ENCODE results near the gene KCNJ1. TPM values are rescaled to one million over a fixed set of nuclear protein-coding genes. Genes with fewer than 3 reads are reported as not detected.

Gene KCNJ1
- total RNA-seq, 2 experiments from 2014 or later = 0.06 to 0.11 TPM

- POLR2A ChIA-PET = interaction anchor here (0.7 kb wide), 1 partner anchor 665 kb away, joined by 3 read pairs; no protein-coding TSS in a partner anchor
- Histone ChIP-seq H3K79me2 (ENCODE audit: insufficient read depth, low read depth, low read length) (no peaks in the 10 kb centered on the region), H3K4me1 (ENCODE audit: insufficient read depth, low read length, poor library complexity, severe bottlenecking) (no peaks in the 10 kb centered on the region), H3K27ac (ENCODE audit: low read depth, low read length, poor library complexity, severe bottlenecking) (no peak overlapping the region), H3K4me3 (ENCODE audit: low read depth, low read length, poor library complexity, severe bottlenecking) (no peak overlapping the region), H2AFZ (ENCODE audit: low read length) (no peak overlapping the region), H3K4me2 (ENCODE audit: low read length) (no peak overlapping the region), H3K36me3 (ENCODE audit: insufficient read depth, low read length) (no peaks in the 10 kb centered on the region), H3K9me3 (ENCODE audit: low read length) (no peaks in the 10 kb centered on the region), H3K9me2 (ENCODE audit: insufficient read depth, low read length) (no peaks in the 10 kb centered on the region), H4K20me1 (ENCODE audit: insufficient read depth, low read length) (no peaks in the 10 kb centered on the region)
- TF ChIP-seq CTCF (conservative IDR thresholded peaks at IDR 0.05; ENCODE audit: low read length) = no peak
- TF ChIP-seq EZH2phosphoT487 (IDR thresholded peaks at IDR 0.05; ENCODE audit: borderline replicate concordance, low read depth, low read length) = no peak
- no TSS peak for BruUV-seq (replicated peaks)
- CTCF ChIA-PET (ENCODE audit: unreplicated experiment) = no interaction called here
- no peak for DNase-seq (ENCODE audit: low spot score)
- intact Hi-C loops (cut with micrococcal nuclease; ENCODE audit: unreplicated experiment) = no loop called here
Measured at GRCh38 chr11:128877726-128878125, 10.6 kb upstream of the KCNJ1 start.

- Histone ChIP-seq H3K4me2 (ENCODE audit: low read length) (no peak overlapping the region), H2AFZ (ENCODE audit: low read length) (no peak overlapping the region), H4K20me1 (ENCODE audit: insufficient read depth, low read length) (no peaks in the 10 kb centered on the region), H3K9me2 (ENCODE audit: insufficient read depth, low read length) (no peaks in the 10 kb centered on the region), H3K4me3 (ENCODE audit: low read depth, low read length, poor library complexity, severe bottlenecking) (no peak overlapping the region), H3K79me2 (ENCODE audit: insufficient read depth, low read depth, low read length) (no peaks in the 10 kb centered on the region), H3K36me3 (ENCODE audit: insufficient read depth, low read length) (no peaks in the 10 kb centered on the region), H3K4me1 (ENCODE audit: insufficient read depth, low read length, poor library complexity, severe bottlenecking) (no peaks in the 10 kb centered on the region), H3K9me3 (ENCODE audit: low read length) (no peaks in the 10 kb centered on the region), H3K27ac (ENCODE audit: low read depth, low read length, poor library complexity, severe bottlenecking) (no peak overlapping the region)
- TF ChIP-seq CTCF (conservative IDR thresholded peaks at IDR 0.05; ENCODE audit: low read length) = no peak
- no peak for TF ChIP-seq EZH2phosphoT487 (IDR thresholded peaks at IDR 0.05; ENCODE audit: borderline replicate concordance, low read depth, low read length)
- DNase-seq (ENCODE audit: low spot score) = no peak
- ChIA-PET POLR2A (no interaction called here), CTCF (ENCODE audit: unreplicated experiment) (no interaction called here)
- no TSS peak for BruUV-seq (replicated peaks)
- intact Hi-C loops (cut with micrococcal nuclease; ENCODE audit: unreplicated experiment) = no loop called here
Measured at GRCh38 chr11:128876133-128876650, 9.1 kb upstream of the KCNJ1 start.

- no peak overlapping the region for H3K4me3 ChIP-seq (ENCODE audit: low read depth, low read length, poor library complexity, severe bottlenecking)
- no peaks in the 10 kb centered on the region for H3K79me2 ChIP-seq (ENCODE audit: insufficient read depth, low read depth, low read length)
- no peaks in the 10 kb centered on the region for H3K9me2 ChIP-seq (ENCODE audit: insufficient read depth, low read length)
- BruUV-seq (replicated peaks) = no TSS peak
- H3K4me1 ChIP-seq (ENCODE audit: insufficient read depth, low read length, poor library complexity, severe bottlenecking) = no peaks in the 10 kb centered on the region
- H3K4me2 ChIP-seq (ENCODE audit: low read length) = no peak overlapping the region
- DNase-seq (ENCODE audit: low spot score) = no peak
- intact Hi-C loops (cut with micrococcal nuclease; ENCODE audit: unreplicated experiment) = no loop called here
- CTCF ChIA-PET (ENCODE audit: unreplicated experiment) = interaction anchor here (1.1 kb wide), 1 partner anchor 20 kb away, joined by 4 read pairs; no protein-coding TSS in a partner anchor
- H2AFZ ChIP-seq (ENCODE audit: low read length) = no peak overlapping the region
- TF ChIP-seq CTCF (conservative IDR thresholded peaks at IDR 0.05; ENCODE audit: low read length) (no peak), EZH2phosphoT487 (IDR thresholded peaks at IDR 0.05; ENCODE audit: borderline replicate concordance, low read depth, low read length) (no peak)
- no peaks in the 10 kb centered on the region for H3K9me3 ChIP-seq (ENCODE audit: low read length)
- no peaks in the 10 kb centered on the region for H3K36me3 ChIP-seq (ENCODE audit: insufficient read depth, low read length)
- POLR2A ChIA-PET = no interaction called here
- no peak overlapping the region for H3K27ac ChIP-seq (ENCODE audit: low read depth, low read length, poor library complexity, severe bottlenecking)
- H4K20me1 ChIP-seq (ENCODE audit: insufficient read depth, low read length) = no peaks in the 10 kb centered on the region
Measured at GRCh38 chr11:128874427-128874826, 7.3 kb upstream of the KCNJ1 start.
